SU-DHL-6 (cell line): ENCODE data around the gene TRAPPC6A.

Source experiments
- EZH2phosphoT487 ChIP-seq: fragments of 200-600 bp; sonication (generic), shearing (Covaris generic); conservative IDR thresholded peaks from 2 replicates; pipeline ENCODE4 v1.6.1; 2018; ENCODE audit warnings: mild to moderate bottlenecking, antibody characterized with exemption, low read length, moderate library complexity, mixed read lengths
- TF ChIP-seq, protein P1 (sequence below): fragments of 200-600 bp; sonication (generic); IDR thresholded peaks from one replicate; pipeline ENCODE4 v1.5.1; 2017; ENCODE audit warnings: antibody characterized with exemption, mild to moderate bottlenecking, low read length, moderate library complexity; ENCODE audit not compliant: insufficient read depth, poor library complexity, severe bottlenecking

GRCh38 chr19:45164577-45165335, 13.3 kb downstream of the TRAPPC6A start:
- TF ChIP-seq, protein P1, sequence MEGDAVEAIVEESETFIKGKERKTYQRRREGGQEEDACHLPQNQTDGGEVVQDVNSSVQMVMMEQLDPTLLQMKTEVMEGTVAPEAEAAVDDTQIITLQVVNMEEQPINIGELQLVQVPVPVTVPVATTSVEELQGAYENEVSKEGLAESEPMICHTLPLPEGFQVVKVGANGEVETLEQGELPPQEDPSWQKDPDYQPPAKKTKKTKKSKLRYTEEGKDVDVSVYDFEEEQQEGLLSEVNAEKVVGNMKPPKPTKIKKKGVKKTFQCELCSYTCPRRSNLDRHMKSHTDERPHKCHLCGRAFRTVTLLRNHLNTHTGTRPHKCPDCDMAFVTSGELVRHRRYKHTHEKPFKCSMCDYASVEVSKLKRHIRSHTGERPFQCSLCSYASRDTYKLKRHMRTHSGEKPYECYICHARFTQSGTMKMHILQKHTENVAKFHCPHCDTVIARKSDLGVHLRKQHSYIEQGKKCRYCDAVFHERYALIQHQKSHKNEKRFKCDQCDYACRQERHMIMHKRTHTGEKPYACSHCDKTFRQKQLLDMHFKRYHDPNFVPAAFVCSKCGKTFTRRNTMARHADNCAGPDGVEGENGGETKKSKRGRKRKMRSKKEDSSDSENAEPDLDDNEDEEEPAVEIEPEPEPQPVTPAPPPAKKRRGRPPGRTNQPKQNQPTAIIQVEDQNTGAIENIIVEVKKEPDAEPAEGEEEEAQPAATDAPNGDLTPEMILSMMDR = no peak
- TF ChIP-seq EZH2phosphoT487 = no peak
